Activated T-helper 2 cell treated with anti-CD3 and anti-CD28 coated beads, Interferon-gamma antibody, Interleukin-2, Interleukin-4, amounts not matched to agents 10 μg/mL and 5 μg/mL and 100 μg/mL, durations not matched to agents 14 hours and 24 hours and 36 hours (primary cell): ENCODE results near the gene ANKRD30A. TPM values are rescaled to one million over a fixed set of nuclear protein-coding genes. Genes with fewer than 3 reads are reported as not detected.

Experiments used
- DNase-seq: peaks from one replicate; pipeline ENCODE4 v3.0.0; 2021; ENCODE audit warnings: low spot score
- H3K27ac Mint-ChIP-seq: one replicate; pipeline ENCODE4 v1.8.0; 2021; ENCODE audit warnings: mixed read lengths
- H3K27me3 Mint-ChIP-seq: one replicate; pipeline ENCODE4 v1.8.0; 2021; ENCODE audit warnings: low read depth, mixed read lengths
- H3K36me3 Mint-ChIP-seq: one replicate; pipeline ENCODE4 v1.8.0; 2021; ENCODE audit warnings: low read depth, mixed read lengths
- H3K4me1 Mint-ChIP-seq: one replicate; pipeline ENCODE4 v1.8.0; 2021; ENCODE audit warnings: low read depth, mixed read lengths
- H3K4me3 Mint-ChIP-seq: one replicate; pipeline ENCODE4 v1.8.0; 2021; ENCODE audit warnings: low read depth, mild to moderate bottlenecking, moderate library complexity, mixed read lengths
- H3K9me3 Mint-ChIP-seq: one replicate; pipeline ENCODE4 v1.8.0; 2021; ENCODE audit warnings: mixed read lengths
- intact Hi-C: fragments of 100-400 bp; cut with micrococcal nuclease; formaldehyde crosslinking; loops from one replicate; pipeline ENCODE4 v1.15.1; 2023
- total RNA-seq: library from RNA; stranded (reverse); gene quantifications from 2 replicates; pipeline ENCODE4 v1.2.3, GENCODE V29; 2022

ANKRD30A gene
- total RNA-seq, 1 donor from 2014 or later: not detected

GRCh38 chr10:37401225-37401624 is 275.8 kb downstream of the ANKRD30A start:
- no peak for DNase-seq
- no peaks in the 10 kb centered on the region for H3K27me3 Mint-ChIP-seq
- H3K27ac Mint-ChIP-seq: no peak overlapping the region
- no peak overlapping the region for H3K4me3 Mint-ChIP-seq
- H3K36me3 Mint-ChIP-seq: no peaks in the 10 kb centered on the region
- intact Hi-C loops: no loop called here
- peaks cover 52% of the 10 kb centered on the region for H3K9me3 Mint-ChIP-seq
- no peaks in the 10 kb centered on the region for H3K4me1 Mint-ChIP-seq

GRCh38 chr10:37403776-37404175 is 278.4 kb downstream of the ANKRD30A start:
- Mint-ChIP-seq H3K27me3 (no peaks in the 10 kb centered on the region), H3K4me1 (no peaks in the 10 kb centered on the region), H3K4me3 (no peak overlapping the region), H3K27ac (no peak overlapping the region), H3K9me3 (peaks cover 46% of the 10 kb centered on the region), H3K36me3 (no peaks in the 10 kb centered on the region)
- DNase-seq: no peak
- intact Hi-C loops: no loop called here
